Measurements from ENCODE around the gene TMEM258. TPM values are rescaled to one million over a fixed set of nuclear protein-coding genes. Genes with fewer than 3 reads are reported as not detected.
A peak's percentile ranks its signal among the peaks of the same experiment; 100 is the strongest.

Gene TMEM258
- total and polyA plus RNA-seq, 9 of the 15 experiments (the other 6 are each of a cell fraction or from before 2014, with no cell fraction given): 97.2 to 856 (median 231) TPM

DNA sequence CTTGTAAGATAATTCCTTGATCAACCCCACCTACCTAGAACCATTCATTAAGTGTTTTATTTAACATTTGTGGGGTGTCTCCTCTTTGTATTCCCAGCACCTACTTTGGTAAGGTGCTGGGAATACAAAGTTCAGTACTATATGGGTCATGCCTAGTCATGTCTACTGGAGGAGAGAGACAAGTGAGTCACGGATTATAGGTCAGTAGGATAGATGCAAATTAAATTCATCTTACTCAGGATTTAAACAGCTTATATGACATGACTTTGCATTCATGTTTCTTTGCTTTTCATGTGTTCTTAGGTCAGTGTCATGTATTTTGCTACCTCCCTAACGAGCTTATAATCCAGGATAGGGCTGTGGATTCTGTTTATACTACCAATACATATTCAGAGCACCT lies 27.8 kb upstream of the TMEM258 start (continued):
- TF ChIP-seq, protein P1, sequence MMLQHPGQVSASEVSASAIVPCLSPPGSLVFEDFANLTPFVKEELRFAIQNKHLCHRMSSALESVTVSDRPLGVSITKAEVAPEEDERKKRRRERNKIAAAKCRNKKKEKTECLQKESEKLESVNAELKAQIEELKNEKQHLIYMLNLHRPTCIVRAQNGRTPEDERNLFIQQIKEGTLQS (IDR thresholded peaks at IDR 0.05): peak; percentile 28; the same call in 1 of the 2 replicates
- TF ChIP-seq, protein P1 (CRISPR knock-in tag; conservative IDR thresholded peaks at IDR 0.05): no peak
- peak; percentile 60 for TF ChIP-seq C11orf30 (IDR thresholded peaks at IDR 0.05; ENCODE audit: low read depth)
- peak; percentile 34; the same call in 1 of the 2 replicates for TF ChIP-seq DPF2 (IDR thresholded peaks at IDR 0.05)
- TF ChIP-seq NFE2 (IDR thresholded peaks at IDR 0.05; ENCODE audit: low read depth): peak; percentile 61
- TF ChIP-seq ARID1B (IDR thresholded peaks at IDR 0.05): 0 out of 2 replicates have a peak, but pooled peaks have one; percentile 17
- TF ChIP-seq, protein P2, sequence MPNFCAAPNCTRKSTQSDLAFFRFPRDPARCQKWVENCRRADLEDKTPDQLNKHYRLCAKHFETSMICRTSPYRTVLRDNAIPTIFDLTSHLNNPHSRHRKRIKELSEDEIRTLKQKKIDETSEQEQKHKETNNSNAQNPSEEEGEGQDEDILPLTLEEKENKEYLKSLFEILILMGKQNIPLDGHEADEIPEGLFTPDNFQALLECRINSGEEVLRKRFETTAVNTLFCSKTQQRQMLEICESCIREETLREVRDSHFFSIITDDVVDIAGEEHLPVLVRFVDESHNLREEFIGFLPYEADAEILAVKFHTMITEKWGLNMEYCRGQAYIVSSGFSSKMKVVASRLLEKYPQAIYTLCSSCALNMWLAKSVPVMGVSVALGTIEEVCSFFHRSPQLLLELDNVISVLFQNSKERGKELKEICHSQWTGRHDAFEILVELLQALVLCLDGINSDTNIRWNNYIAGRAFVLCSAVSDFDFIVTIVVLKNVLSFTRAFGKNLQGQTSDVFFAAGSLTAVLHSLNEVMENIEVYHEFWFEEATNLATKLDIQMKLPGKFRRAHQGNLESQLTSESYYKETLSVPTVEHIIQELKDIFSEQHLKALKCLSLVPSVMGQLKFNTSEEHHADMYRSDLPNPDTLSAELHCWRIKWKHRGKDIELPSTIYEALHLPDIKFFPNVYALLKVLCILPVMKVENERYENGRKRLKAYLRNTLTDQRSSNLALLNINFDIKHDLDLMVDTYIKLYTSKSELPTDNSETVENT (CRISPR knock-in tag; IDR thresholded peaks at IDR 0.05): no peak
- TF ChIP-seq DNMT1 (IDR thresholded peaks at IDR 0.05): no peak
- TF ChIP-seq HDAC2 (IDR thresholded peaks at IDR 0.05): no peak

Data from K562 (cell line).